Dedifferentiated amniotic fluid mesenchymal stem cell (primary cell): ENCODE data around the gene PHLDA3.
A peak's percentile ranks its signal among the peaks of the same experiment; 100 is the strongest.

Experiments
- DNase-seq: peaks from one replicate; pipeline ENCODE4 v3.0.0-alpha.2; 2016; ENCODE audit errors: extremely low spot score

PHLDA3 gene

GRCh38 chr1:201461645-201462441, 7.1 kb downstream of the PHLDA3 start:
- peak; percentile 96 for DNase-seq

- peak; percentile 91 for DNase-seq
These were observed 8.0 kb downstream of the PHLDA3 start for GRCh38 chr1:201460814-201461644.

GRCh38 chr1:201459775-201460174, 9.2 kb downstream of the PHLDA3 start:
- DNase-seq: no peak

- DNase-seq: no peak
These were observed 9.9 kb downstream of the PHLDA3 start for GRCh38 chr1:201459052-201459451.

GRCh38 chr1:201457508-201457960, 11.5 kb downstream of the PHLDA3 start:
- DNase-seq: no peak

GRCh38 chr1:201456499-201457309, 12.3 kb downstream of the PHLDA3 start:
- DNase-seq: peak; percentile 86

- DNase-seq: no peak
These were observed 13.9 kb downstream of the PHLDA3 start for GRCh38 chr1:201455098-201455497.

GRCh38 chr1:201454608-201455007, 14.4 kb downstream of the PHLDA3 start:
- DNase-seq: no peak

- no peak for DNase-seq
These were observed 16.1 kb downstream of the PHLDA3 start for GRCh38 chr1:201452866-201453265.

- peak; percentile 78 for DNase-seq
These were observed 18.2 kb downstream of the PHLDA3 start for GRCh38 chr1:201450721-201451291.

GRCh38 chr1:201448990-201449389, 20.0 kb downstream of the PHLDA3 start:
- DNase-seq: no peak

GRCh38 chr1:201447903-201448871, 20.8 kb downstream of the PHLDA3 start:
- no peak for DNase-seq

- DNase-seq: no peak
These were observed 23.7 kb downstream of the PHLDA3 start for GRCh38 chr1:201445310-201445709.

GRCh38 chr1:201444792-201445191, 24.2 kb downstream of the PHLDA3 start:
- no peak for DNase-seq

- no peak for DNase-seq
These were observed 25.2 kb downstream of the PHLDA3 start for GRCh38 chr1:201443747-201444146.

GRCh38 chr1:201436969-201437368, 32.0 kb downstream of the PHLDA3 start:
- DNase-seq: no peak

GRCh38 chr1:201436393-201436792, 32.6 kb downstream of the PHLDA3 start:
- DNase-seq: no peak

GRCh38 chr1:201434266-201434665, 34.7 kb downstream of the PHLDA3 start:
- no peak for DNase-seq

GRCh38 chr1:201433609-201434008, 35.4 kb downstream of the PHLDA3 start:
- no peak for DNase-seq

- no peak for DNase-seq
These were observed 38.2 kb downstream of the PHLDA3 start for GRCh38 chr1:201430776-201431175.
